Lower leg skin (tissue), 3 donors: Measurements from ENCODE around the gene SHANK1.

Source experiments
- CTCF ChIP-seq, 3 donors: fragments of 450-650 bp; IDR thresholded peaks; one replicate each; pipeline ENCODE4 v1.5.1; 2016; ENCODE audit warnings: antibody characterized with exemption in 3 of 3, mild to moderate bottlenecking in 3 of 3, moderate library complexity in 2 of 3
- POLR2A ChIP-seq, 2 donors: fragments of 450-650 bp; IDR thresholded peaks; one replicate each; pipeline ENCODE4 v1.6.1; 2016 to 2017; ENCODE audit warnings: antibody characterized with exemption in 2 of 2, mild to moderate bottlenecking in 1 of 2, moderate library complexity in 1 of 2

GRCh38 chr19:50725911-50726230, 6.3 kb upstream of the SHANK1 start:
- TF ChIP-seq CTCF (IDR thresholded peaks at IDR 0.05) = no peak
- no peak for TF ChIP-seq POLR2A (IDR thresholded peaks at IDR 0.05)
